ENCODE data around the gene CCBE1. TPM values are rescaled to one million over a fixed set of nuclear protein-coding genes. Genes with fewer than 3 reads are reported as not detected.

The CCBE1 gene
- total and polyA plus RNA-seq, 5 experiments from 2014 or later = 0.36 TPM; not detected in 4

- POLR2A ChIA-PET = no interaction called here
- Mint-ChIP-seq H3K4me3 (no peak overlapping the region), H3K36me3 (no peaks in the 10 kb centered on the region), H3K27me3 (peaks cover 27 to 49% (median 37%) of the 10 kb centered on the region in 5 donors), H3K4me1 (peaks cover 0 to 8% (median 6%) of the 10 kb centered on the region in 4 donors), H3K9me3 (peaks cover 0 to 2% (median 0%) of the 10 kb centered on the region in 9 donors), H3K27ac (no peak overlapping the region)
- ATAC-seq (no peak), DNase-seq (no peak)
Measured at GRCh38 chr18:59691996-59692395, 5.2 kb downstream of the CCBE1 start.

GRCh38 chr18:59690996-59691395 is 6.2 kb downstream of the CCBE1 start:
- DNase-seq (no peak), ATAC-seq (no peak)
- Mint-ChIP-seq H3K4me3 (no peak overlapping the region), H3K9me3 (peaks cover 0 to 2% (median 0%) of the 10 kb centered on the region in 9 donors), H3K36me3 (no peaks in the 10 kb centered on the region), H3K4me1 (peaks cover 0 to 2% (median 1%) of the 10 kb centered on the region in 4 donors), H3K27me3 (peaks cover 22 to 41% (median 32%) of the 10 kb centered on the region in 5 donors), H3K27ac (no peak overlapping the region)
- POLR2A ChIA-PET = no interaction called here

GRCh38 chr18:59690186-59690982 is 6.8 kb downstream of the CCBE1 start:
- Mint-ChIP-seq H3K36me3 (no peaks in the 10 kb centered on the region), H3K27ac (no peak overlapping the region), H3K9me3 (peaks cover 0 to 2% (median 0%) of the 10 kb centered on the region in 9 donors), H3K4me3 (no peak overlapping the region), H3K27me3 (peaks cover 20 to 34% (median 26%) of the 10 kb centered on the region in 5 donors), H3K4me1 (no peaks in the 10 kb centered on the region)
- DNase-seq (no peak), ATAC-seq (no peak)
- POLR2A ChIA-PET = no interaction called here

- Mint-ChIP-seq H3K4me3 (no peak overlapping the region), H3K27me3 (peaks cover 15 to 28% (median 22%) of the 10 kb centered on the region in 5 donors), H3K27ac (no peak overlapping the region), H3K4me1 (no peaks in the 10 kb centered on the region), H3K36me3 (no peaks in the 10 kb centered on the region), H3K9me3 (no peaks in the 10 kb centered on the region)
- POLR2A ChIA-PET = no interaction called here
- DNase-seq (no peak), ATAC-seq (no peak)
Measured at GRCh38 chr18:59689756-59690155, 7.5 kb downstream of the CCBE1 start.

GRCh38 chr18:59686260-59686659 is 11.0 kb downstream of the CCBE1 start:
- H3K9me3 Mint-ChIP-seq = no peaks in the 10 kb centered on the region
- POLR2A ChIA-PET = no interaction called here
- no peak overlapping the region for H3K4me3 Mint-ChIP-seq
- no peaks in the 10 kb centered on the region for H3K4me1 Mint-ChIP-seq
- ATAC-seq = no peak
- DNase-seq = no peak
- peaks cover 8 to 19% (median 14%) of the 10 kb centered on the region in 5 donors for H3K27me3 Mint-ChIP-seq
- H3K36me3 Mint-ChIP-seq = no peaks in the 10 kb centered on the region
- H3K27ac Mint-ChIP-seq = no peak overlapping the region

- no peak overlapping the region for H3K4me3 Mint-ChIP-seq
- POLR2A ChIA-PET = no interaction called here
- no peaks in the 10 kb centered on the region for H3K4me1 Mint-ChIP-seq
- H3K9me3 Mint-ChIP-seq = no peaks in the 10 kb centered on the region
- no peak for DNase-seq
- ATAC-seq = no peak
- no peaks in the 10 kb centered on the region for H3K36me3 Mint-ChIP-seq
- H3K27ac Mint-ChIP-seq = no peak overlapping the region
- H3K27me3 Mint-ChIP-seq = peaks cover 8 to 17% (median 10%) of the 10 kb centered on the region in 5 donors
Measured at GRCh38 chr18:59685501-59685900, 11.7 kb downstream of the CCBE1 start.

- no peaks in the 10 kb centered on the region for H3K9me3 Mint-ChIP-seq
- H3K27me3 Mint-ChIP-seq = peaks cover 8 to 17% (median 10%) of the 10 kb centered on the region in 5 donors
- no peaks in the 10 kb centered on the region for H3K36me3 Mint-ChIP-seq
- ATAC-seq = no peak
- DNase-seq = no peak
- H3K27ac Mint-ChIP-seq = no peak overlapping the region
- no peak overlapping the region for H3K4me3 Mint-ChIP-seq
- POLR2A ChIA-PET = no interaction called here
- no peaks in the 10 kb centered on the region for H3K4me1 Mint-ChIP-seq
Measured at GRCh38 chr18:59684777-59685176, 12.4 kb downstream of the CCBE1 start.

- no peak for DNase-seq
- Mint-ChIP-seq H3K4me1 (no peaks in the 10 kb centered on the region), H3K27ac (no peak overlapping the region), H3K4me3 (no peak overlapping the region), H3K36me3 (no peaks in the 10 kb centered on the region), H3K27me3 (peaks cover 0 to 10% (median 2%) of the 10 kb centered on the region in 5 donors), H3K9me3 (no peaks in the 10 kb centered on the region)
- POLR2A ChIA-PET = no interaction called here
- no peak for ATAC-seq
Measured at GRCh38 chr18:59681521-59682004, 15.7 kb downstream of the CCBE1 start.

- Mint-ChIP-seq H3K9me3 (no peaks in the 10 kb centered on the region), H3K27ac (no peak overlapping the region), H3K4me1 (no peaks in the 10 kb centered on the region), H3K36me3 (no peaks in the 10 kb centered on the region), H3K27me3 (peaks cover 0 to 10% (median 0%) of the 10 kb centered on the region in 5 donors), H3K4me3 (no peak overlapping the region)
- DNase-seq (no peak), ATAC-seq (no peak)
- POLR2A ChIA-PET = no interaction called here
Measured at GRCh38 chr18:59681051-59681450, 16.2 kb downstream of the CCBE1 start.

- DNase-seq (no peak), ATAC-seq (no peak)
- POLR2A ChIA-PET = no interaction called here
- Mint-ChIP-seq H3K36me3 (no peaks in the 10 kb centered on the region), H3K4me1 (peaks cover 0 to 4% (median 0%) of the 10 kb centered on the region in 4 donors), H3K27ac (no peak overlapping the region), H3K27me3 (peaks cover 0 to 9% (median 0%) of the 10 kb centered on the region in 5 donors), H3K4me3 (no peak overlapping the region), H3K9me3 (no peaks in the 10 kb centered on the region)
Measured at GRCh38 chr18:59675346-59675745, 21.9 kb downstream of the CCBE1 start.

- ATAC-seq (no peak), DNase-seq (no peak)
- Mint-ChIP-seq H3K27ac (no peak overlapping the region), H3K9me3 (no peaks in the 10 kb centered on the region), H3K36me3 (no peaks in the 10 kb centered on the region), H3K4me1 (peaks cover 0 to 4% (median 0%) of the 10 kb centered on the region in 4 donors), H3K4me3 (no peak overlapping the region), H3K27me3 (peaks cover 0 to 9% (median 0%) of the 10 kb centered on the region in 5 donors)
- POLR2A ChIA-PET = no interaction called here
Measured at GRCh38 chr18:59674903-59675270, 22.3 kb downstream of the CCBE1 start.

- no peaks in the 10 kb centered on the region for H3K9me3 Mint-ChIP-seq
- peaks cover 0 to 4% (median 0%) of the 10 kb centered on the region in 4 donors for H3K4me1 Mint-ChIP-seq
- no peak overlapping the region for H3K4me3 Mint-ChIP-seq
- DNase-seq = no peak
- peaks cover 0 to 9% (median 0%) of the 10 kb centered on the region in 5 donors for H3K27me3 Mint-ChIP-seq
- no peaks in the 10 kb centered on the region for H3K36me3 Mint-ChIP-seq
- H3K27ac Mint-ChIP-seq = no peak overlapping the region
- POLR2A ChIA-PET = no interaction called here
- ATAC-seq = no peak
Measured at GRCh38 chr18:59674186-59674902, 22.9 kb downstream of the CCBE1 start.

- Mint-ChIP-seq H3K36me3 (no peaks in the 10 kb centered on the region), H3K27ac (no peak overlapping the region), H3K9me3 (peaks cover 0 to 3% (median 0%) of the 10 kb centered on the region in 9 donors), H3K27me3 (peaks cover 0 to 11% (median 0%) of the 10 kb centered on the region in 5 donors), H3K4me3 (no peak overlapping the region), H3K4me1 (peaks cover 0 to 4% (median 0%) of the 10 kb centered on the region in 4 donors)
- ATAC-seq = no peak
- no peak for DNase-seq
- POLR2A ChIA-PET = no interaction called here
Measured at GRCh38 chr18:59672235-59672711, 24.9 kb downstream of the CCBE1 start.

Measured in naive thymus-derived CD8-positive, alpha-beta T cell (primary cell).